ENCODE measurements around the gene KCTD18.

Gene KCTD18

GRCh38 chr2:200476836-200477235, 33.0 kb downstream of the KCTD18 start:
- TF ChIP-seq GABPA (IDR thresholded peaks at IDR 0.05; ENCODE audit: low read depth) = no peak
- TF ChIP-seq SPI1 (IDR thresholded peaks at IDR 0.05; ENCODE audit: borderline replicate concordance, low read depth) = no peak
- no peak for TF ChIP-seq POLR2AphosphoS5 (IDR thresholded peaks at IDR 0.05; ENCODE audit: low read depth)
- no peak for TF ChIP-seq CTCF (IDR thresholded peaks at IDR 0.05; ENCODE audit: insufficient read depth, low read length)
- TF ChIP-seq REST (IDR thresholded peaks at IDR 0.05; ENCODE audit: insufficient replicate concordance, low read depth) = no peak

GRCh38 chr2:200475795-200476194, 34.1 kb downstream of the KCTD18 start:
- Histone ChIP-seq H3K4me3 (replicated peaks; ENCODE audit: insufficient read depth, low read length) (no peak overlapping the region), H3K27ac (replicated peaks) (no peak overlapping the region), H3K27me3 (ENCODE audit: insufficient read depth, poor library complexity, severe bottlenecking) (no peaks in the 10 kb centered on the region)
- no peak for DNase-seq (ENCODE audit: low read depth in 1 of 2, low spot score in 1 of 2)
- TF ChIP-seq REST (IDR thresholded peaks at IDR 0.05; ENCODE audit: insufficient replicate concordance, low read depth) (no peak), GABPA (IDR thresholded peaks at IDR 0.05; ENCODE audit: low read depth) (no peak), CTCF (IDR thresholded peaks at IDR 0.05; ENCODE audit: insufficient read depth, low read length) (no peak), SPI1 (IDR thresholded peaks at IDR 0.05; ENCODE audit: borderline replicate concordance, low read depth) (no peak), POLR2AphosphoS5 (IDR thresholded peaks at IDR 0.05; ENCODE audit: low read depth) (no peak)

More at GRCh38 chr2:200476836-200477235, 33.0 kb downstream of the KCTD18 start:
- DNase-seq (ENCODE audit: low read depth in 1 of 2, low spot score in 1 of 2) = no peak
- Histone ChIP-seq H3K4me3 (replicated peaks; ENCODE audit: insufficient read depth, low read length) (no peak overlapping the region), H3K27me3 (ENCODE audit: insufficient read depth, poor library complexity, severe bottlenecking) (no peaks in the 10 kb centered on the region), H3K27ac (replicated peaks) (no peak overlapping the region)

- Histone ChIP-seq H3K27ac (replicated peaks) (no peak overlapping the region), H3K4me3 (replicated peaks; ENCODE audit: insufficient read depth, low read length) (no peak overlapping the region), H3K27me3 (ENCODE audit: insufficient read depth, poor library complexity, severe bottlenecking) (no peaks in the 10 kb centered on the region)
- DNase-seq (ENCODE audit: low read depth in 1 of 2, low spot score in 1 of 2) = no peak
- no peak for TF ChIP-seq SPI1 (IDR thresholded peaks at IDR 0.05; ENCODE audit: borderline replicate concordance, low read depth)
- TF ChIP-seq POLR2AphosphoS5 (IDR thresholded peaks at IDR 0.05; ENCODE audit: low read depth) = no peak
- TF ChIP-seq REST (IDR thresholded peaks at IDR 0.05; ENCODE audit: insufficient replicate concordance, low read depth) = no peak
- no peak for TF ChIP-seq GABPA (IDR thresholded peaks at IDR 0.05; ENCODE audit: low read depth)
- no peak for TF ChIP-seq CTCF (IDR thresholded peaks at IDR 0.05; ENCODE audit: insufficient read depth, low read length)
Measured at GRCh38 chr2:200472853-200473464, 36.9 kb downstream of the KCTD18 start.

Data from HL-60 (cell line).